GM21717 (cell line): ENCODE measurements around the gene ENKD1.

Experiments used
- ATAC-seq: cut with Tn5 transposase; IDR thresholded peaks from one replicate; pipeline ENCODE4 v1.9.1; 2021; ENCODE audit warnings: mild to moderate bottlenecking, moderate library complexity; ENCODE audit not compliant: unreplicated experiment

The ENKD1 gene

DNA sequence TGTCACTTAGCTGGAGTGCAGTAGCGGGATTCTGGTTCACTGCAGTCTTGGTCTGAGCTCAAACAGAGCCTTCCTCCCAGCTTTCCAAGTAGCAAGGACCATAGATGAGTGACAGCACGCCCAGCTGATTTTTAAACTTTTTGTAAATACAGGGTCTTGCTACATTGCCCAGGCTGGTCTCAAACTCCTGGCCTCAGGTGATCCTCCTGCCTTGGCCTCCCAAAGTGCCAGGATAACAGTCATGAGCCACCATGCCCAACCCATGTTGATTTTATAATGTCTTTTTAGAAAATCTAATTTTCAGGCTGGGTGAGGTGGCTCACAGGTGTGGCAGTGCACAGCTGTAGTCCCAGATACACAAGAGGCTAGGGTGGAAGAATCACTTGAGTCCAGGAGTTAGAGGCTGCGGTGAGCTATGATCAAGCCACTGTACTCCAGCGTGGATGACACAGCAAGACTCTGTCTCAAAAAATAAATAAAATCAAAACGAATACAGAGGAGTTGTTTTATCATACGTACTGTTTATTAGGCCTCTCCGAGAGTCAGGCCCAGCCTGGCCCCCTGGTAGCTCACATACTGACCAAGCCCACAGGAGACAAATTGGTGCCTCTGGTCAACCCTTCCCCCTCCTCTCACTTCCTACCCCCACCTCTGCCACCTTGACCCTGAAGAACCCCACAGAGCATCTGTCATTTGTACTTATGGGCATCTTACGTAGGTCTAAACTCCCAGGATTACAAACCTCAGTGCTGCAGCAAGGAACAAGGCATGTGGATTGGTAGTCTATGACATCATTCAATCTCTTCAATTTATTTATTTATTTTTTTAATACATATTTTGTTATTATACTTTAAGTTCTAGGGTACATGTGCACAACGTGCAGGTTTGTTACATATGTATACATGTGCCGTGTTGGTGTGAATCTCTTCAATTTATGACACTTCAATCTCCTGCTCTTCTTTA lies 13.7 kb upstream of the ENKD1 start:
- no peak for ATAC-seq

GRCh38 chr16:67678354-67679023 lies 11.9 kb upstream of the ENKD1 start:
- no peak for ATAC-seq

GRCh38 chr16:67677712-67678111 lies 11.2 kb upstream of the ENKD1 start:
- ATAC-seq: no peak

- ATAC-seq: no peak
These were observed 10.4 kb upstream of the ENKD1 start for GRCh38 chr16:67676939-67677338.

GRCh38 chr16:67676516-67676915 lies 10.0 kb upstream of the ENKD1 start:
- ATAC-seq: no peak

DNA sequence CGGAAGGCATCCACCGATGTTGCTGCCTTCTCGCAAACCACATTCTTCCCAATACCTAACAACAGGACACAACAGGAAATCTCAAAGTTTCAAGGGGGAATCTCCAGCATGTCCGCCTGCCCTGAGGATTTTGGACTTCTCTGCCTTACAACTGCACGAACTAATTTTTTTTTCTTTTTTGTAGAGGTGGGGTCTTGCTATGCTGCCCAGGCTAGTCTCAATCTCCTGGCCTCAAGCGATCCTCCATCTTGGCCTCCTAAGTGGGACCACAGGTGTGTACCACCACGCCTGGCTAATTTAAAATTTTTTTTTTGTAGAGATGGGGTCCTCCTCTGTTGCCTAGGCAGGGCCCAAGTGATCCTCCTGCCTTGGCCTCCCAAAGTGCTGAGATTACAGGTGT lies 9.4 kb upstream of the ENKD1 start:
- ATAC-seq: no peak

GRCh38 chr16:67675579-67675935 lies 9.0 kb upstream of the ENKD1 start:
- no peak for ATAC-seq

- no peak for ATAC-seq
These were observed 8.5 kb upstream of the ENKD1 start for GRCh38 chr16:67674851-67675578.

DNA sequence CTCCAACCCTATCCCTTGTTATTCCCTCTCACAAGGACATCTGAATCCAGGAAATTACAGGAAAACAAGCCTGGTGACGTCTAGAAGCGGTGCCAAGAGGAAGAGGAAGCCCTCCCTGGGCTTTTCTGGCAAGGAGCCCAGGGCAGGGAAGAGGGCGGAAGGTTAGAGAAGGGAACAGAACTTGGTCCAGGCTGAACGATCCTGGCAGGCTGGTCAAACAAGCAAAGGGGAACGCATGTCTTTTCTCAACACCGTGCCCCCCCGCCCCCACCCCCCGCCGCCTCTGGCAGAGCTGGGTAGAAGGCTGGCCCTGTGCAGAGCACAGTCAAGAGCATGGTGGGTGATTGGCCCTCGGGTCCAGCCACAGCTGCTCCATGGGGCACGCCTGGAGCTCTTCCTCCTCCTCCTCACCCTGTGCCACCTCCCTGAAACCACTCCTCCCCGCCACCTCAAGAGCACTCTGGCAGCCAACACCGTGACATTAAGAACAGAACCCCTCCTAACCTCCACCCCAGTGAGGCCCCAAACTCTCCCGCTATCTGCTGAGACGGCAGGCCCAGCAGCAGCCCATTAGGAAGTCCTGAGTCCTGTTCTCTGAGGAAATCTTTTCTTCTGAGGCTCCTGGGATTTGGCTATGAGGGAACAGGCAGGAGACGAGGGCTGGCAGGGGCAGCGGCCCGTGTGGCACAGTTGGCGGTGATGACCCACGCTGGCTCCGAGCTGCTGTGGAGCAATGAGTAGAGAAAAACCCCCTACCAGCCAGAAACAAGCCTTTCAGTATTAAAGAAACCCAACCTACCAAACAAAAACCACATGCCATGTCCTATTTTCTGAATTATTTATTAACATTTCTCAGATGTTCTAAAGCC lies 7.4 kb upstream of the ENKD1 start:
- no peak for ATAC-seq

- no peak for ATAC-seq
These were observed 6.5 kb upstream of the ENKD1 start for GRCh38 chr16:67672739-67673662.

GRCh38 chr16:67672306-67672705 lies 5.8 kb upstream of the ENKD1 start:
- no peak for ATAC-seq

GRCh38 chr16:67669499-67670101 lies 3.0 kb upstream of the ENKD1 start:
- no peak for ATAC-seq

GRCh38 chr16:67668495-67669157 lies 2.1 kb upstream of the ENKD1 start:
- ATAC-seq: no peak

- ATAC-seq: peak; percentile 64
These were observed 1.4 kb upstream of the ENKD1 start for GRCh38 chr16:67667817-67668494.

GRCh38 chr16:67667453-67667816 lies 885 bp upstream of the ENKD1 start:
- no peak for ATAC-seq

- ATAC-seq: peak; percentile 13
These were observed 458 bp downstream of the ENKD1 start for GRCh38 chr16:67666032-67666551.

DNA sequence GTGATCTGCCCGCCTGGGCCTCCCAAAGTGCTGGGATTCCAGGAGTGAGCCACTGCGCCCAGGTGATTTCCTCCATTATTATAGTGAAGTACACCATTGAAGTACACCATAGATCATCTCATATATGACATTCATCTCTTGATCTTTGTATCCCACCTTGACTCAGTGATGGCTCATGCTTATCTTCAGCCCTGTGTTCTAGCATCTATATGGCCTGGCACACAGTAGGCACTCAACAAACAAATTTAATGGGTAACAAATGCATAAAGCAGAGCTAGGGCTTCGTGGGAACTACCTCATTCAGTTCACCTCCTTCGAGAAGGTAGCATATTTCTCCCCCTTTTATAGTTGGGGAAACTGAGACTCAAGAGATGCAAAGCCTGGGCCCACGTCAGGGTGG lies 952 bp downstream of the ENKD1 start:
- no peak for ATAC-seq

DNA sequence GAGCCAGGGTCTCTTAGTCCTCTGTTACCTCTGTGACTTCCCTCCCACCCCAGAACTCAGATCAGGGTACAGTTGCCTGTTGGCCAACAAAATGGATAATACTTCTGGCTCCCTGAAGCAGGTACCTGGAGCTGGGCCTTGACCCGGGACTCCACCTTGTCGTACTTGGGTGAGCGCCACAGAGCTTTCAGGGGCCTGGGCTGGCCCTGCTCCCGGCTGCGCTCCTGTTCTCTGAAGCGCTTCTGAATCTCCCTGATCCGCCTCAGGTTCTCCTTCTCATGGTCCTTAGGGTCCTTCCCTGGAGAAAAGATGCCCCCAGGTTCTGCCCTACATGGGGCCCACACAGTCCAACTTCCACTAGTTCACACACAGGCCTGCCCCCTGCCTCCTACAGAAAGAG lies 1.7 kb downstream of the ENKD1 start:
- ATAC-seq: no peak
